Measurements from ENCODE around the gene MAGI2.

GRCh38 chr7:78232806-78233205 is 1220.7 kb downstream of the MAGI2 start:
- TF ChIP-seq, protein P1, sequence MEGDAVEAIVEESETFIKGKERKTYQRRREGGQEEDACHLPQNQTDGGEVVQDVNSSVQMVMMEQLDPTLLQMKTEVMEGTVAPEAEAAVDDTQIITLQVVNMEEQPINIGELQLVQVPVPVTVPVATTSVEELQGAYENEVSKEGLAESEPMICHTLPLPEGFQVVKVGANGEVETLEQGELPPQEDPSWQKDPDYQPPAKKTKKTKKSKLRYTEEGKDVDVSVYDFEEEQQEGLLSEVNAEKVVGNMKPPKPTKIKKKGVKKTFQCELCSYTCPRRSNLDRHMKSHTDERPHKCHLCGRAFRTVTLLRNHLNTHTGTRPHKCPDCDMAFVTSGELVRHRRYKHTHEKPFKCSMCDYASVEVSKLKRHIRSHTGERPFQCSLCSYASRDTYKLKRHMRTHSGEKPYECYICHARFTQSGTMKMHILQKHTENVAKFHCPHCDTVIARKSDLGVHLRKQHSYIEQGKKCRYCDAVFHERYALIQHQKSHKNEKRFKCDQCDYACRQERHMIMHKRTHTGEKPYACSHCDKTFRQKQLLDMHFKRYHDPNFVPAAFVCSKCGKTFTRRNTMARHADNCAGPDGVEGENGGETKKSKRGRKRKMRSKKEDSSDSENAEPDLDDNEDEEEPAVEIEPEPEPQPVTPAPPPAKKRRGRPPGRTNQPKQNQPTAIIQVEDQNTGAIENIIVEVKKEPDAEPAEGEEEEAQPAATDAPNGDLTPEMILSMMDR (IDR thresholded peaks at IDR 0.05; ENCODE audit: extremely low read depth in 1 of 2, insufficient read depth in 1 of 2, low read depth in 1 of 2, low read length in 2 of 2), result no peak
- no peak for TF ChIP-seq EZH2 (IDR thresholded peaks at IDR 0.05; ENCODE audit: borderline replicate concordance, low read depth, low read length, severe bottlenecking)
- TF ChIP-seq POLR2A (IDR thresholded peaks at IDR 0.05; ENCODE audit: low read depth, low read length), result no peak
- no peak for TF ChIP-seq POLR2AphosphoS5 (IDR thresholded peaks at IDR 0.05; ENCODE audit: insufficient read depth, low read depth, low read length)
- TF ChIP-seq FOS (IDR thresholded peaks at IDR 0.05; ENCODE audit: borderline replicate concordance, insufficient read depth, low read length), result no peak
- TF ChIP-seq JUN (IDR thresholded peaks at IDR 0.05; ENCODE audit: borderline replicate concordance, insufficient read depth, insufficient read length, low read depth), result no peak
- no peak for TF ChIP-seq GATA2 (IDR thresholded peaks at IDR 0.05; ENCODE audit: insufficient read depth, insufficient read length, low read depth, low read length)
